Activated T-cell treated with anti-CD3 and anti-CD28 coated beads, Interleukin-2, amount 50 U/mL, for 24 hours (primary cell): Measurements from ENCODE around the gene CAMK2D.
A peak's percentile ranks its signal among the peaks of the same experiment; 100 is the strongest.
"Not testable (repeated sequence)": the region's sequence is repeated elsewhere in the genome, so short reads cannot be mapped to it uniquely, and the experiment has no call there.

ENCODE experiments used
- DNase-seq: peaks from one replicate; pipeline ENCODE4 v3.0.0-alpha.2; 2020
- H3K27ac Mint-ChIP-seq: 2 replicates; pipeline ENCODE4 v1.8.0; 2020; ENCODE audit warnings: mild to moderate bottlenecking, mixed read lengths
- H3K27me3 Mint-ChIP-seq: 2 replicates; pipeline ENCODE4 v1.8.0; 2020; ENCODE audit warnings: mixed read lengths
- H3K36me3 Mint-ChIP-seq: 2 replicates; pipeline ENCODE4 v1.8.0; 2020; ENCODE audit warnings: low read depth, mixed read lengths
- H3K4me1 Mint-ChIP-seq: 2 replicates; pipeline ENCODE4 v1.8.0; 2020; ENCODE audit warnings: low read depth, mixed read lengths
- H3K4me3 Mint-ChIP-seq: 2 replicates; pipeline ENCODE4 v1.8.0; 2020; ENCODE audit warnings: mild to moderate bottlenecking, moderate library complexity, mixed read lengths
- H3K9me3 Mint-ChIP-seq: 2 replicates; pipeline ENCODE4 v1.8.0; 2020; ENCODE audit warnings: mixed read lengths

The CAMK2D gene

DNA sequence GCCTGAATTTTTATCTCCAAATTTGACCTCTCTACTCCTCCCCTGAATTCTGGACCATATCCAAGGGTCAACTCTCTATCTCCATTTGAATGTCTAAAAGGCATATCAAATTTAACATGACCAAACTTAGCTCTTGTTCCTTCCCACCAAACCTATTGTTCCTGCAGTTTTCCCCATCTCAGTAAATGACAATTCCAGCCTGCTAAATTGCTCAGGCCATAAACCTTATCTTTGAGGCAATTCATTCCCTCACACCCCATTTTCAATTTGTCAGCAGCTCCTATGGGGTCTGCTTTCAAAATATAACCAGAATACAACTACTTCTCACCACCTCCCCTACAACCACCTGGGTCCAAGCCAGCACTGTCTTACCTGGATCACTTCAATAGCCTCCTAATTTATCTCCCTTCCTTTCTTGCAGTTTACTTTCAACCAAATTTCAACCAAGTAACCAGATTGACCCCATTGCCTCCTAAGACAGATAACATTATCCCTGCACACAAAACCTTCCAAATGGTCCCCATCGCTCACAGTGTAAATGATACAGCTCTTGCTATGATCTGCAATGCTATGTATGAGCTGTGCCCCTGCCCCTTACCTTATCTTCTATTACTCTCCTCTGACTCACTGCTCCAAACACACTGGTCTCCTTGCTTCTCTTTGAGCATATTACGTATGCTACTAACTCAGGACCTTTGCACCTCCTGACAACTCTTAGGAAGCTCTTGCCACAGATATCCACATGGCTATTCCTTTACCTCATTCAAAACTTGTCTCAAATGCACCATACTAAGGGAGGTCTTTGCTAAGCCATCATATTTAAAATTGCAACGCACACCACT lies 66.0 kb downstream of the CAMK2D start:
- no peaks in the 10 kb centered on the region for H3K9me3 Mint-ChIP-seq
- peaks cover 48% of the 10 kb centered on the region for H3K36me3 Mint-ChIP-seq
- H3K4me3 Mint-ChIP-seq: no peak overlapping the region
- H3K27me3 Mint-ChIP-seq: no peaks in the 10 kb centered on the region
- no peak for DNase-seq
- no peak overlapping the region for H3K27ac Mint-ChIP-seq
- peaks cover 42% of the 10 kb centered on the region for H3K4me1 Mint-ChIP-seq

GRCh38 chr4:113694008-113694407 lies 67.5 kb downstream of the CAMK2D start:
- Mint-ChIP-seq H3K4me1 (peaks cover 38% of the 10 kb centered on the region), H3K4me3 (no peak overlapping the region), H3K27ac (peak overlapping the region; percentile 78), H3K36me3 (peaks cover 46% of the 10 kb centered on the region), H3K27me3 (no peaks in the 10 kb centered on the region), H3K9me3 (no peaks in the 10 kb centered on the region)
- no peak for DNase-seq

- DNase-seq: no peak
- H3K36me3 Mint-ChIP-seq: peaks cover 48% of the 10 kb centered on the region
- peaks cover 42% of the 10 kb centered on the region for H3K4me1 Mint-ChIP-seq
- peak overlapping the region; percentile 33 for H3K4me3 Mint-ChIP-seq
- H3K9me3 Mint-ChIP-seq: no peaks in the 10 kb centered on the region
- H3K27ac Mint-ChIP-seq: peak overlapping the region; percentile 84
- H3K27me3 Mint-ChIP-seq: no peaks in the 10 kb centered on the region
Observed at GRCh38 chr4:113692809-113693411, 68.6 kb downstream of the CAMK2D start.

DNA sequence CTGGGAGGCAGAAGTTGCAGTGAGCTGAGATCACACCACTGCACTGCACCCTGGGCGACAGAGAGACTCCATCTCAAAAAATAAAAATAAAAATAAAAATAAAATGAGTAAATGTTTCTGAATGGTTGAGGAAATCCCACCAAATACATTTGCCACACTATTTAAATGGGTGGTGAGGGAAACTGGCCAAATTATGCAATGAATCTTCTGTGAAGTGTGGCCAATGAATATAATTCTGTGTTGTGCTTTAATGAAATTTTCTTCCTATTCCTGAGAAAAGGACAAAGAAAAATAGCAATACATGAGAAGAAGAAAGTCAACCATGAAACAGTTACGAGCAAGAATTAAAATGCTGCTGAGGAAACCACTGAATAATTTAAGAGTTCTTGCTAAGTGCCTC lies 69.9 kb downstream of the CAMK2D start:
- Mint-ChIP-seq H3K36me3 (peaks cover 53% of the 10 kb centered on the region), H3K4me3 (no peak overlapping the region), H3K27ac (no peak overlapping the region), H3K27me3 (no peaks in the 10 kb centered on the region), H3K4me1 (peaks cover 53% of the 10 kb centered on the region), H3K9me3 (no peaks in the 10 kb centered on the region)
- DNase-seq: no peak

DNA sequence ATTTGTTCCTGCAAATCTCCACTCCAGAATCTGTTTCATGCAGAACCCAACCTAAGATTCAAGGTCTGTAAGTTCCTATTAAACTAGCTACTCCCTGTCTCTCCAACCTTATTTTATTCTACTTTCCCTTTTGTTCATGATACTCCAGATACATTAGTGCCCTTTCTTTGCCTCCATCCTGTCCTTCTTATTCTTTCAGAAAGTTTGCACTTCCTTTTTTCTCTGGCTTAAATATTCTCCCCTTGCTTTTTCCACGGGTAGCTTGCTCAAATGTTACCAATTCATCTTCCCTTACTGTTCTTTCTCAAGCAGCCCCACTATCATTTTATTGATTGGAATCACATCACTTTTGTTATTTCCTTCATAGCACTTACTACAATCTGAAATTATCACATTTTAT lies 72.1 kb downstream of the CAMK2D start:
- Mint-ChIP-seq H3K36me3 (peaks cover 73% of the 10 kb centered on the region), H3K4me3 (no peak overlapping the region), H3K27ac (peak overlapping the region; percentile 57), H3K9me3 (no peaks in the 10 kb centered on the region), H3K4me1 (peaks cover 69% of the 10 kb centered on the region), H3K27me3 (no peaks in the 10 kb centered on the region)
- DNase-seq: no peak

DNA sequence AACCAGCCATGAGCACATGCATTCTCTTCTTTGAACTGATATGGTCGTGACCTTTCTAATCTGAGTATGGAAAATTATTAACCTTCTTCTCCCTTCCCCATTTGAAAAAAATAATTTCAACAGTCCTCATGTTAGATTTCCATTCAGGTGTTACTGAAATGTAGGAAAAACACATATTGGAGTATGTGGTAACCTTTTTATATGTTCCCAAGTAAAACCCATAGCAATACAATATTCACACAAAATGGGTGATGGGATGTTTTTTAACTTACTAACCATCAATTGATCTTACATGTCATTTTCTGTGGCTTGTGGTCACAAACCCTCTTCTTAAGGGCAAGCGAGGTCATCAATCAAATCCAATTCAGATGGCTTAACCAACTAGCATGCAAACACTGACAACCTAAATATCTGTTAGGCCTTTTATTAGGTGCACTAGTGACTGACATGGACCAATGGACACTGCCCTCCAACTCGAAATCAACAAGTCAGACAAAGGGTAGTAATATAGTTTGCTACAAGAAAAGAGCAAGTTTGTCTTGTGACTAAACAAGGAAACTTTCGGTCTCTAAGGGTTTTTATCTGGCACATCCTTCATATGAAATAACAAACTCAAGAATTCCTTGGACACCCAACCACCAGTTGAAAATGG lies 74.3 kb downstream of the CAMK2D start:
- no peak for DNase-seq
- Mint-ChIP-seq H3K27me3 (no peaks in the 10 kb centered on the region), H3K4me1 (peaks cover 80% of the 10 kb centered on the region), H3K4me3 (peak overlapping the region; percentile 21), H3K27ac (peak overlapping the region; percentile 85), H3K9me3 (no peaks in the 10 kb centered on the region), H3K36me3 (peaks cover 83% of the 10 kb centered on the region)

- H3K27ac Mint-ChIP-seq: peak overlapping the region; percentile 97
- not testable (repeated sequence) for H3K27me3 Mint-ChIP-seq, DNase-seq
- H3K4me3 Mint-ChIP-seq: peak overlapping the region; percentile 31
- peaks cover 12% of the 10 kb centered on the region for H3K9me3 Mint-ChIP-seq
- peaks cover 83% of the 10 kb centered on the region for H3K4me1 Mint-ChIP-seq
- H3K36me3 Mint-ChIP-seq: peaks cover 87% of the 10 kb centered on the region
Observed at GRCh38 chr4:113685157-113685556, 76.4 kb downstream of the CAMK2D start.

- Mint-ChIP-seq H3K9me3 (peaks cover 12% of the 10 kb centered on the region), H3K27me3 (no peaks in the 10 kb centered on the region), H3K4me3 (peak overlapping the region; percentile 31), H3K27ac (peak overlapping the region; percentile 97), H3K36me3 (peaks cover 86% of the 10 kb centered on the region), H3K4me1 (peaks cover 80% of the 10 kb centered on the region)
- no peak for DNase-seq
Observed at GRCh38 chr4:113684534-113685091, 76.9 kb downstream of the CAMK2D start.

- Mint-ChIP-seq H3K4me1 (peaks cover 79% of the 10 kb centered on the region), H3K27ac (peak overlapping the region; percentile 97), H3K36me3 (peaks cover 88% of the 10 kb centered on the region), H3K27me3 (no peaks in the 10 kb centered on the region), H3K9me3 (peaks cover 12% of the 10 kb centered on the region), H3K4me3 (peak overlapping the region; percentile 62)
- peak; percentile 73 for DNase-seq
Observed at GRCh38 chr4:113682730-113683537, 78.6 kb downstream of the CAMK2D start.

DNA sequence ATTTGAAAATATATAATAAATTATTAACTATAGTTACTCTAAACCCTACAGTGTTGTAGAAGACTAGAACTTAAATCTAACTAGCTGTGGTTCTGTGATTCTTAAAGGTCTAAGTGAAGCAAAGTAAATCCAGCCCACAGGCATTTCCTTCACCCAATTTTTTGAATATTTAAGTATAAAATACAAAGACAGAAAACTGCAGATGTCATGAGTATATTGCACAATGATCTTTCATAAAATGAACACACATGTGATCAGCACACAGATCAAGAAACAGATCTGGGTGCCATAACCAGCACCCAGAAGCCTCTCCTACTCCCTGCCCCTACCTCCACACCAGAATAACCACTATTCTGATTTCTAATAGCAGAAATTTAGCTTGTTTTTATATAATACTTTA lies 82.9 kb downstream of the CAMK2D start:
- peaks cover 17% of the 10 kb centered on the region for H3K9me3 Mint-ChIP-seq
- no peaks in the 10 kb centered on the region for H3K27me3 Mint-ChIP-seq
- DNase-seq: no peak
- no peak overlapping the region for H3K4me3 Mint-ChIP-seq
- peaks cover 90% of the 10 kb centered on the region for H3K36me3 Mint-ChIP-seq
- H3K27ac Mint-ChIP-seq: no peak overlapping the region
- H3K4me1 Mint-ChIP-seq: peaks cover 84% of the 10 kb centered on the region

DNA sequence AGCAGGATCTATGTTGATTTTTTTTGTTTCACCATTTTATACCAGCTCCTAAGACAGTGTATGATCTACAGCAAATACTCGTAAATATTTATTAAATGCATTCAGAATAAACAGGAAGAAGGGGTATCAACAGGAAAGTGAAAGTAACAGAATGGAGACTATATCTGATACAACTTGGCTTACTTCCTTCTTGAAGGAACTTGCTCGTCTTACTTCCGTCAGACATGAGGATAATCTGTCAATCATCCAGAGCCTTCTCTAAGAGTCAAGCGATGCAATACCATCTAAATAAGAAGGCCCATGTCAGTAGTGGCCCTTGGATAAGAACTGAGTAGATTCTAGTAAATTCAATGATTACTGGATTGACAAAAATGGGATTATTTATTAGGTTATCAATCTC lies 84.2 kb downstream of the CAMK2D start:
- Mint-ChIP-seq H3K27ac (peak overlapping the region; percentile 50), H3K9me3 (peaks cover 17% of the 10 kb centered on the region), H3K36me3 (peaks cover 88% of the 10 kb centered on the region), H3K27me3 (no peaks in the 10 kb centered on the region), H3K4me1 (peaks cover 80% of the 10 kb centered on the region), H3K4me3 (no peak overlapping the region)
- no peak for DNase-seq

DNA sequence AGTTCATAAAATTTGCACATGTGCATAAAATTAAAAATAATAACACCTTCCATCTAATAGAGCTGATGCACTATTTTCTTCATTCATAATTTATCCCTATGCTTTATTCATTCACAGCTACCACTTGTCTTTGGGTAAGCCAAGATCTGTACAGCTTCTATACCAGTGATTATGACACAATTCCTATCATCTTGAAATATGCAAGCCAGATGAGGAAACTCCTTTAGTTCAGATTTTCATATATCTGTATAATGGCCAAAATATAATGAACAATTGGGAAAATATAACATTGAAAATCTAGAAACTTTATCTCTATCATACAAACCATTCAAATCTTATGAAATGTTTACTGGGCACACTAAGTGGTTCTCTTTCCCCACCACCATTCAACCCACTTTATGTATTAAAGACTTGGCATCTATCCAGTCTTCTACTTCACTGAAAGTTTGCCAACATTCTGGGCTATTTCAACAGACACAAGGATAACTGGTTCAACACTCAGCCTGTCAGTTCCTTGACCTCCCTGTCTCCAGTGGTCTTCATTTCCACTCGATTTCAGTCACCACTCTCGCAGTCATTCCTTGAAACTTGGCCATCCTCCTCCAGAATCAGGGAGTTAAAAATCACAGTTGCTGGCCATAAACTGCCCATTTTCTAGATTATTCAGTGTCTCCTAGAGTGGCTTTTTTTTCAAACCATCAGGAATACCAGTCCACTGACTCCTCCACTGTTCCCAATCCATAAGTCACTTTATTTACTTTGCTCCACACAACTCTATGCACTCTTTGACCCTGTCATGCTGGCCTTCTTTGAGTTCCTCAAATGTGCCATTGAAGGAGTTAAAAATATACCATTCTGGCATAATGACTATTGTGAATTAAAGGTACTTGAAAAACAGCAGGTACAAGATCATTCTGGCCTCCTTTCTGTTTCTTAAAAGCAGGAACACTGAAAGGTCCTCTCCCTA lies 85.5 kb downstream of the CAMK2D start:
- H3K9me3 Mint-ChIP-seq: peaks cover 11% of the 10 kb centered on the region
- H3K4me1 Mint-ChIP-seq: peaks cover 74% of the 10 kb centered on the region
- H3K27ac Mint-ChIP-seq: peak overlapping the region; percentile 37
- no peaks in the 10 kb centered on the region for H3K27me3 Mint-ChIP-seq
- no peak for DNase-seq
- H3K36me3 Mint-ChIP-seq: peaks cover 86% of the 10 kb centered on the region
- H3K4me3 Mint-ChIP-seq: no peak overlapping the region

GRCh38 chr4:113674733-113675132 lies 86.8 kb downstream of the CAMK2D start:
- H3K4me3 Mint-ChIP-seq: no peak overlapping the region
- H3K27ac Mint-ChIP-seq: peak overlapping the region; percentile 75
- peaks cover 83% of the 10 kb centered on the region for H3K36me3 Mint-ChIP-seq
- no peak for DNase-seq
- H3K9me3 Mint-ChIP-seq: peaks cover 5% of the 10 kb centered on the region
- H3K4me1 Mint-ChIP-seq: peaks cover 64% of the 10 kb centered on the region
- no peaks in the 10 kb centered on the region for H3K27me3 Mint-ChIP-seq
